ENCODE measurements around the gene ALDH8A1.

Gene ALDH8A1, protein sequence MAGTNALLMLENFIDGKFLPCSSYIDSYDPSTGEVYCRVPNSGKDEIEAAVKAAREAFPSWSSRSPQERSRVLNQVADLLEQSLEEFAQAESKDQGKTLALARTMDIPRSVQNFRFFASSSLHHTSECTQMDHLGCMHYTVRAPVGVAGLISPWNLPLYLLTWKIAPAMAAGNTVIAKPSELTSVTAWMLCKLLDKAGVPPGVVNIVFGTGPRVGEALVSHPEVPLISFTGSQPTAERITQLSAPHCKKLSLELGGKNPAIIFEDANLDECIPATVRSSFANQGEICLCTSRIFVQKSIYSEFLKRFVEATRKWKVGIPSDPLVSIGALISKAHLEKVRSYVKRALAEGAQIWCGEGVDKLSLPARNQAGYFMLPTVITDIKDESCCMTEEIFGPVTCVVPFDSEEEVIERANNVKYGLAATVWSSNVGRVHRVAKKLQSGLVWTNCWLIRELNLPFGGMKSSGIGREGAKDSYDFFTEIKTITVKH

DNA sequence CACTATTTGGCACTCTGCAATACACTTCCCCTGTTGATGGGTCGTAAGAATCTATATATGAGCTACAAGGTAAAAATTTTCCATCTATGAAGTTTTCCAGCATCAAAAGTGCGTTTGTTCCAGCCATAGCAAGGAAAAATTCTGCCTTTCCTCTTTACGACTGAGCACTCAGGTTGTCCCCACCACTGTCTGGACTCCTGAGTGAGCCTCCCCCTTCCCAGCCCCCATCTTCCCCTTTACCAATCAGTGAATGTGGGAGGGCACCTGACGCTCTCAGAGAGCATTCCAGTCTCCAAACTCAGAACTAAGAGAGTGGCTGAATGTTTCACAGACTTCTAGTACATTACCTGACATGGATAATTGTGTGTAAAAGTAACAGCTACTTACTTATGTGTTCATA is at the start of gene ALDH8A1:
Gene ALDH8A1, minus strand, starts transcription at position 175 of the 400 bp plus-strand sequence. Its CDS starts 48 bp downstream, at position 127.
- no peak for DNase-seq

DNA sequence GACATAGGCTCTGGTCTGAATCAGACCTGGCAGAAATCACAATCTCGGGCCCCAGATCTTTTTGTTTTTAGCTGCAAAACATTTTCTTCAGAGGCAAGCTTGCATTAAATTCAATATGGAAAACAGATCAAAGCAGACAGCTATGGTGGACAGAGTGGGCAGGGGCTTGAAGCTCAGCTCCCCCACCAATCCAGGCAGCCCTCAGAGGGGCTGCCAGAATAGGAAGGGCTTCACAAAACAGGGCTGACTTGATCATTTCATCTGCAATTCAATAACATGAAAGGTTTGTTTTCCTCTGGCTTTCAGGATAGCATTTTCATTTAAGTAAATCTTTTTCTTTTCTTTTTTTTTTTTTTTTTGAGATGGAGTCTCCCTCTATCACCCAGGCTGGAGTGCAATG is 49.2 kb upstream of the ALDH8A1 start:
- no peak for DNase-seq

DNA sequence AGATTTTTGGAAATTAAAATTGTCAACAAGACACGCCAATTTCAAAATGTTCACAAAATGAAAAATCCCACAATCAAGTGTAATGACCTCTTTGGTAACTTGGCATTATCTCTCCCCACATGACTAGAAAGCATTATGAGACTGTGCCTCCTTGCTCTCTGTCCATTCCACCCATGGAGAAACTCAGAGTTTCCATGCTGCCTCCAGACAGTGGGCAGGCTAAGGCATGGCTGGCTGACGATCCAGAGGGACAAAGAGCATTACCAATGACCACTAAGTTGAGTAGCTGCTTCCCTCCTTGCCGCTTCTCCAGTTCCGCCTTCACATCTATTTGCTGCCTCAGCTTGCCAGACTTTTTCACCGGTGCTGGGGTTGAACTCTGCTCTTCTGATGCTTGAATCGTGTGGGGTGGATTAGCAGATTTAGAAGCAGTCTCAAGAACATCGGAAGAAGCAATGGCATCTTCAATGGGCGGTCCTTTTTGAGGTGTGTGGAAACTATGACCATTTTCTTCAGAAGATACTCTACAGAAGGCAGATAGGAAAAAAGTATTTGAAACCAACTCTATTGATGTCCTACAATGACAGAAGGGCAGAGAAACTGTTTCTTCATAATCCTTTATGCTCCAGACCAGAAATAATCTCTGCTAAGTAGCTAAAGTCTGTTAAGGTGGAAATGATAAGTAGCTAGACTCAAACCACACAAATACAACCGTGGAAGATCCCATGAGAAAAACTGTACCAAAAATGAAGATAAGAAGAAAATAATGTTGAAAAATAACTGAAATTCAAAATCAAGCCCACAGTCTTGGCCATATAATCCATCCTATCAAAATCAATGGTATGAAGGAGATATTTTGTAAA is 47.5 kb upstream of the ALDH8A1 start:
- DNase-seq, result no peak

DNA sequence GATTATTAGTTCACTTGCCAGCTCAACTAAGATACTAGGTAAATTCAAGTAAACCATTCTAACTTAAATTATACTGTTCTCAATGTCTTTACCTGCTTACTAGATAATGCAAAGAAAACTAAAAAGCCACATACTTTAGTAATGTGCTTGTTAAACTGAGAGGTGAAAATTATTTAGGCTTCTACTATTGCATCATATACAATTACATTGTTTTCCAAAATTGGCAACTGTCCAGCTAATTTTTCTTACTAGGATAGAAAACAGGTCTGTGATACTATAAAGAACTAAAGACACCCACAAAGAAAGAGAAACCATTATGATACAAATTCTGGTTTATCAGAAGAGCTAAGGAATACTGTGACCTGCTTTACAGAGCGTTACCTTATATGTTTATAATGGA is 45.6 kb upstream of the ALDH8A1 start:
- DNase-seq, result peak; percentile 31

DNA sequence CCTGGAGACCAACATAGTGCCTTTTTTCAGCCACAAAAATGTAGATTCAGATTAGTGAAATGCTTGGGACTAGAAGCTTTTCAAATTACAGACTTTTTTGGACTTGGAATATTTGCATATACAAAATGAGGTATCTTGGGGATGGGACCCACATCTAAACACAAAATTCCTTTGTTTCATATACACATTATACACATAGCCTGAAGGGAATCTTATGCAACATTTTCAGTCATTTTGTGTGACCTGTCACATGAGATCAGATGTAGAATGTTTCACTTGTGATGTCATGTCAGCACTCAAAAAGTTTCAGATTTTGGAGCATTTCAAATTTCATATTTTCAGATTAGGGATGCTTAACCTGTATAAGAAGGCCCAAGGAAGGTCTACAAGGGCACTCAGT is 44.5 kb upstream of the ALDH8A1 start:
- no peak for DNase-seq

DNA sequence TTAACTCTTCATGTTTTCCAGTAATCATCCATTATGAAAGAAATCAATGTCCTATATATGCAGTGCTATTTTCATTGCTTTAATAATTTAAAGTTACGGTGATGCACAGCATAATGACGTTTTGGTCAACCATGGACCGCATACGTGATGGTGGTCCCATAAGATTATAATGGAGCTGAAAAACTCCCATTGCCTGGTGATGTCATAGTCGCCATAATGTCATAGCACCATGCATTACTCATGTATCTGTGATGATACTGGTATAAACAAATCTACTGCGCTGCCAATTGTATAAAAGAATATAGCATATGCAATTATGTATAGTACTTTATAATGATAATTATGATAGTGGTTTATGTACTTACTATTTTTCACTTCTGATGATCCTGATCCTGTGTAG is 42.3 kb upstream of the ALDH8A1 start:
- DNase-seq, result no peak

DNA sequence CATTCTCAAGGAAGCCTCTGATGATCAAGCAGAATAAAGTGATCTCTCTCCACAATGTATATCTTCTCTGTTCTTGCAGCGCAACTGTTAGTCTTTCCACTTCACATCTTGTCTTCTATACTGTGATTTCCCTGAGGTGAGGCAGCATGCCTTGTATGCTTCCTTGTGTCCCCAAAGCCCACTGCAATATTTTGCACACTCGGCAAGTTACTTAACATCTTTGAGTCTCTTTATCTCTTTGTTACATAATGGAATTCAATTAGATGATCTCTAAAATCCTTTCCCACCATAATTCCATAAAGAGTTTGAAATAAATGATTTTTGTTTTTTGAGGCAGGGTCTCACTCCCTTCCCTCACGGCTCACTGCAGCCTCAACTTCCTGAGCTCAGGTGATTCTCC is 40.4 kb upstream of the ALDH8A1 start:
- no peak for DNase-seq

DNA sequence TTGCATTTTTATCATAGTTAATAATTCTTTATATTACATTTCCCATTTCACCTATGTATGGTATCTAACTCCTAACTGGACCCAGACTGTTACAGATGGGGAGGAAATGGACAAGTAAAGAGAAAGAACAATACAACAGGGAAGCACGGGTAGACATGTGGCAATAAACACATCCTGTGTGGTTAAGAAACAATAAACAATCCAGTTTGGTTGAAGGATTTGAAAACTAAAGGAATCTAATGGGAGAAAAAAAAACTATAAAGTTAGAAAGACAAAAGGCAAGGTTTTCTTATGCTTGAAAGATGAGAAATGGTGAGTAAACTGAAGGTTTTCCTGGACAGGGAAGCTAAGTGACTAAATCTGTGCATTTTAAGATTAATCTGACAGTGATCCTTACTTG is 34.9 kb upstream of the ALDH8A1 start:
- no peak for DNase-seq

DNA sequence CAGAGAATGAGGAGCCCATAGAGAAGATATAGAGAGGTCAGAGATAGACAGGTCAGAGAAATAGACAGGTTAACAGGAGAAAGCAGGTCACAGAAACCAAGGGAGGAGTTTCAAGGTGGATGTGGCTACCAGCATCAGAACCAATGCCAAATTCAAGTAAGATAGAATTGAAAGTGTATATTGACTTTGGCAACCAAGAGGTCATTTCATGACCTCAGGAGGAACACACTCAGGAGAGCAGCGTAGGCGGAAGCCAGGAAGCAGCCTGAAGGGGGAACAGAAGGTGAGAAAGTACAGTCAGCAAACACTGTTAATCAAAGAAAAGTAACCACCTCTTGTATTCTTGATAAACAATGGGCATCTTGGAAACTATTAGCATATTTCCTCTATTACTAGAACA is 33.9 kb upstream of the ALDH8A1 start:
- no peak for DNase-seq

DNA sequence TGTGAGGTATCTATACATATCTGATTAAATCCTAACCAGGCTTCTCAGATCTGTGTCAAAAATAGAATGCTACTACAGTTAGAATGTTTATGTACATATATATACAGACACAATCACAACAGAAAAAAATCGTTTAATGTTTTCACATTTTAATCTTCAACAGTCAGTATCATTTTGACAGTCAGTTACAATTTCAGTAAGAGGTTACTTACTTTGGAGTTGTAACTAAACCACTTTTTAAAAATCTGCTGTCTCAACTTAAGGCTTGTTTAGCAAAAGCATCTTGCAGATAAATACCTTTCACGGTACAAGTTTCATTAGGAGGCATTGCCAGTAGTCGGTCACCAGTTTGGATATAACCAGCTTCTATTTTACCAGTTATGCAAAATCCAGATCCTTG is 32.3 kb upstream of the ALDH8A1 start:
- DNase-seq, result no peak

DNA sequence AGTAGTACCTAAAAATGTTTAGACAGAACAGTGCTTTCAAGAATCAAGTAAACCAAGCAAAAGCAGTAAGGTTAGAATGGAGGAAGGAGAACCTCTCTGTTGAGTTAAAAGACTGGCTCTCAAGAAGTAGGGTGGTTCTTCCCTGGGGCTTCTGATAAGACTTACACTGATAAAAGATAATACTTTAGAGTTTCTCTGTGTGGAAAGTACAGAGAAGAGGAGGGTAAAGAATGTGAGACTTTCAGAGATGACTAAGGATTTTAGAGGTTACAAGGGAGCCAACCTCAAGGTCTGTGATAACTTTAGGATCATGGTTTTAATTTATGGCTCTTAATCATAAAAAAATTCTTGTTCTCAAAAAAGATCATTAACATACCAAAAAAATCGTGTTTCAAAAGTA is 30.9 kb upstream of the ALDH8A1 start:
- DNase-seq, result no peak

DNA sequence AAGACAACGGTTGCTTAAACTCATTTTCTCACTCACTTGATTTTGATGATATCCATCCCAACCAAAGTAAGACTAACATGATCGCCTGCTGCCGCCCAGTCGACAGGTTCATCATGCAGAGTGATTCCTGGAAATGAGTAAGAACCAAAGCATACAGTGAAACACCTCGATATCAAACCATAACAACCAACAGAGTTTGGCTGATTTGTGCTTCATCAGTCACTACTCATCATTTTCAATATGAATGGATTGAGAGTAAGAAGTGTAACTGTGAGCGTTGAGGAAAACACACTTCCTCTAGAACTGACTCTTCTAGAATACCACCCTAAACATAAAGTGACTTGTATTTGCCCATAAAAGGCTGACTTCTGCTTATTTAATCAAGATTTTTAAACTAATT is 29.2 kb upstream of the ALDH8A1 start:
- no peak for DNase-seq

DNA sequence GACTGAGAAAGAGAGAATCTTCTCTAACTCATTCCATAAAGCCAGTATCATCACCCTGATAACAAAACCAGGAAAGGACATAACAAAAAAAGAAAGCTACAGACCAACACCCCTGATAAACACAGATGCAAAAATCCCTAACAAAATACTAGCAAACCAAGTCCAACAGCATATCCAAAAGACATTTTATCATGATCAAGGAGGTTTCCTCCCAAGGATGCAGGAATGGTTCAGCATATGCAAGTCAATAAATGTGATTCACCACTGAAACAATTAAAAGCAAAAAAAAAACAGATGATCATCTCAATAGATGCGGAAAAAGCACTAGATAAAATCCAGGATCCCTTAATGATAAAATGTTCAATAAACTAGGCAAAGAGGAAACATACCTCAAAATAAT is 24.5 kb upstream of the ALDH8A1 start:
- DNase-seq, result no peak

DNA sequence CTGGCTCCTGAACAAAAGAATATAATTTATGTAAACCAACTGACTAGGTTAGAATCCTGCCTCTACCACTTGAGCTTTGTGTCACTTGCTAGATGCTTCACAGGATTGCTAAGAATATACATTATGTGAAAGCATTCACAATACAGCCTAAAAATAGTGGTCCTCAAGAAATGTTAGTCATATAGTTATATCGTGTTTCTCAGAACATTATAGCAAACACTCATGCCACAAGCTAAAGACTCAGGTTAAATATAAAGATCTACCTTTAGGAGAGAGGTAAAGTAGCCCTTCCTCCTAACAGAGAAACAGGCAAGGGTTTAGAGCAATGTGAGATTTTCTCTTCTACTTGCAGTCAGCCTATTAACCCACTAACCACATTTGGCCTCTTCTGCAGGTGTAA is 17.8 kb upstream of the ALDH8A1 start:
- no peak for DNase-seq

DNA sequence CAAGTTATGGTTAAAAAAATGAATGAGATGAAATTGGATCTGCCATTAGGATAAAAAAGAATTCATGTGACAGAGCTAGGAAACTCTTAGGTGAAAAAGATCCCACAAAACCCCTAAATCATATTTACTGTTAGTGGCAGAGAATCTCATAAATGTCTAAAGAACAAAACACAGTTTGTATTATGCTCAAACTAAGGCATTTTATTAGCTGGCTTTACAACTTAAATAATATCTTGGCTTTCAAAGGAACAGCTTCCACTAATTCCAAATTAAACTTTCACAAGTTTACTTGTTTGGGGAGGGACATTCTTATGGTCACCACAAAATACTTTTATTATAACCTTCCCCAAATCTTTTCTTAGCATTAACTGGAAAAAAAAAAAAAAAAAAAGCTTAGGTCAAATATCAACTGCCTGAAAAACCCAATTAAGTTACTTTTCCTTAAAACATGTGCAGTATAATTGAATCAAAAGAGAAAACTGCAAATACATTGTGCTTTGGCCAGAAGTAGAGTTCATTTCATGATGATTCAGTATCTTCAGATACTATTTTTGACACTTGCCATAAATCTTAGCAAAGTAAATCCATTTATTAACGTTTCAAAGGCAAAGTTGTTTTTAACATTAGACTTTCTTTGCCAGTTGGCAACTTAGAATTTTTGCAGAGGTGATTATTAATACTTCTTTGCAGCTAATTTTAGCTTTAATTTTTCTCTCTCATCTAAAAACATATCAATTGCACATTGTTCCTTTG is 14.7 kb upstream of the ALDH8A1 start:
- DNase-seq, result no peak

DNA sequence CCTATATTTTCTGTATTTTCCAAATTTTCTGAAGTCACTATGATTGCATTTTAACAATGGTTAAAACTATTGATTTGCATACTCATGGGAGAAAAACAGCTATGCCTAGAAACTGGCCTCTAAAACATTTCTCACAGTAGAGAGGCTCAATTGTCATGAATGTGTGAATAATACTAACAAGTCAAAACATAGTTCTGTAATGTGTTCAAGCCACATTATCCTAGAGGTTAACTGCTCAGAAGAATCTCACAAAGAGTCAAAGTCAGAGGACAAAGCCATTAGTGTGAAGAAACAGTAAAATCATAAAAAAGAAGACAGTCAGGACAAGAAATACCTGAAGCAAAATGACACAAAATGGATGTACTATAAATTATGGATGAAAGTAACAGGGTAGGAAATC is 12.5 kb upstream of the ALDH8A1 start:
- no peak for DNase-seq

DNA sequence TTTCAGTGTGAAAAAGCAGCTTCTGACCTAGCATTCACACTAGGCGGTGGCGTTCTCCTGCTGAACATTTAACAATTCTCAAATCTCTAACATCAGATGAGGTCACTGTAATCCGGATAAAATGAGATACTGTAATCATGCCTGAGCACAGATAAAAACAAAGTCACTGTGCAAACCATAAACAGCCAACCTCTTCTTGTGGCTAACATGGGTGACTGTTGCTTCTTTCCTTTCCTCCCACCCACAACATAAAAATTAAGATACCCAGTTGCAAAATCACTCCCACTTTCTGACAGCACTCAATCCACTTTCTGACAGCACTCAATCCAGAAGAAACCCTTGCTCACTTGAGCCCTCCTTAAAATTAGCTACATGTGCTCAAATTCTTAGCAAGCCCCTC is 11.5 kb upstream of the ALDH8A1 start:
- no peak for DNase-seq

DNA sequence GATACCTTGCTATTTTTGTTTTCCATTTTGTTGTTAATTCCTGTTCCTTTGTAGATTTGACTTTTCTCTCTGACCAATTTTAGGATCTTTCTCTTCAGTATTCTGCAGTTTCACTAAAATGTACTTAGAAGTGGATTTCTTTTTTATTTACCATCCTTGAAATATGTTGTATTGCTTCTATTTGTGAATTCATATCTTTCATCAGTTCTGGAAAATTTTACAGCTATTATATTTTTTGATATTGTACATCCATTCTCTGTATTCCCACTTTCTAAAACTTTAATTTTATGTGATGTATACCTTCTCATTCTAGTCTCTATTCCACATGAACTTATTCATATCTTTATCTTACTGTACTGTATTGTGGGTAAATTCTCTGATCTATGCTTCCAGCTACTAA is 9.7 kb upstream of the ALDH8A1 start:
- no peak for DNase-seq

DNA sequence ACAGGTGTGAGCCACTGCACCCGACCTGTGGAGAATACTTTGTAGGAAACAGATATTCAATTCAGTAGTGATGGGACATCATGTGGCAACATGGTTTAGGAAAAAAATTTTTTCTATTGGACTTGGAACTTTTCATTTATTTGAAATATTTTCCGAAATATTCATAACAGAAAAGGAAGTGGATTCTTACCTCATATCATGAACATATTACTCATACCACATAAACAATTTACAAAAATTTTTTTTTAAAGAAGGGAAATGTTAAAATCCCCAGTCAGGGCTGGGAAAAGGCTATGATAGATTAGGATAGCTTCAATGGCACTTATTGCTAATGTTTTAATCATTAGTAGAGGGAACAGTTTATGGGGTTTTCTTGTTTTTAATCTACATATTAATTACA is 6.8 kb upstream of the ALDH8A1 start:
- DNase-seq, result no peak

DNA sequence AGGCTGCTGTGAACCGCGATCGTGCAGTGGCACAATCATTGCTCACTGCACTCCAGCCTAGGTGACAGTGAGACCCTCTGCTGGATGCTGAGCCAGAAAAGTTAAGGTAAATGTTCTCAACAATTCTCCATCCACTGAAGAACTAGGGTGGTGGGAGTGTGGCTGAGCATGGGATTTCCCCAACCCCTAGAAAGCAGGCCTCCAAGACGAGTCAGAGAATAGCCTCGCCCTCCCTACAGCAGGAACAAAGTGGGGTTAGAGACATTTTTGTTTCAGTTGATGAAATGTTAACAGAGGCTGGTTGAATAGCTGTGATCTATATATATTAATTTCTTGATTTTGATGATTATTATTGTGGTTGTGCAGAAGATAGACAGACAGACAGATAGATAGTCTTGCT is 6.1 kb upstream of the ALDH8A1 start:
- DNase-seq, result no peak

DNA sequence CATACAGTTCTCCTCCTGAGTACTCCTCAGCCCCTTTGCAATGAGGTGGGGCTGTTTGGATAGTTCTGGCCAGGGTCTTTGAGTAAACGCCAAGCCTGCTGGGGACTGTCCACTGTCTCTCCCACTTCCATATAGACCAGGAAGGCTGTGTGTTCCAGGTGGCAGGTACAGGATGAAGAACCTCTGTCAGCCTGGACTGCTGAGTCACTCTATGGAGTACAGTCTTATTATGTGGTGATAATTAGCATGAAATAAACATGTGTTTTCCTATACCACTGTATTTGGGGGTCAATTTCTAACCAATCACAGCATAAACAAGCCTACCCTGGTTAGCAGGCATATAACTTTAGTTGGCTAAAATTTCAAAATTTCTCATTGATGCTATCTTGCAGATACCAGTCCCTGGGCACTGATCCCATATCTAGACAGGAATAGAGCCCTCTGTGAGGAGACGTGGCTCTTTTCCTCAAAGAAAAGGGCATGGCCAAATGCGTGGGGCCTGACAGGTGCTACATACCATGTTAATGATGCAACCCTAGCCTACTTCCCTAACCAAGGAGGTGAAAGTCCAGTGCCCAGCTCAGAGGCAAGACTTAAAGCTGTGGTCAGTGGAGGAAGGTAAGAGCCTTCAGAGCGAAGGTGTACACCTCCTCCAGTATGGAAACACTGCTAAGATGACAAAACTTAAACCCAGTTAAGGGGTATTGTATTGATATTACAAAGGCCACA is 4.5 kb upstream of the ALDH8A1 start:
- no peak for DNase-seq

DNA sequence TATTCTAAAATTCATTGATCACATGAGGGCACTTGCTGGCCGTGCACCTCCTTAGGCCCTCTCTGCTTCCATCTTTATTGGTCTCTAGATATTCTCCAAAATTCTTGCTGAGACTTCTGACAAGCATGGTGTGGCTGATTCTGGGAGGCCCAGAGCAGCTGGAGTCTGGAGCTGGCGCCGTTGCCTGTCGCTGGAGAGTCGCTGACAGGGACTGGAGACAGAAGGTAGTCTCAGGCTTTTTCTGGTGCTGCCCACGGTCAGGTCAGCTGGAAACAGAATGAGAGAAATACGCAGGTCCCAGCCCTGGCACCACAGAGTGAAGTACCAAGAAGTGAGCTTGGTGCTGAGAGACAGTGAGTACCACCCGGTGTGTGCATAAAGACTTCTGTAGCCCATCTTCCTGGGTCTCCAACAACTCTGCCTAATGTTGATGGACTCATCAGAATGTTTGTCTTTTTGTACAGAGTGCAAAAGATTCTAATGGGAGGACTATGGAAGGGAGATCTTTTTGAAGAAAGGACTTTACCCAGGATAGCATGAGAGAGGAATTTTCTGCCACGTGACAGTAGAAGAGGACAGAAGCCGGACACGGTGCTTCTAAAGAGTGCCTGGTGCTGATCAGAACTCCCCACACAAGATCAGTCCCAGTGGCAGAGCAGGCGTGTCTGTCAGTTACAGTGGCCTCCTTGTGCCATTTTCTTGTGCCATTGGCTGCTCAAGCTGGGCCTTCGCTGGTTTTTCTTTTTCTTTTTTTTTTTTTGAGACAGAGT is 1.8 kb upstream of the ALDH8A1 start:
- DNase-seq, result no peak

All from NCI-H2171 treated with DMSO at 0.1 percent for 48 hours (cell line).